DOHH2 (cell line): Measurements from ENCODE around the gene SLC35B4.

Experiments
- H3F3A ChIP-seq: fragments of 200-600 bp; sonication (generic), shearing (Covaris generic); 2 replicates; pipeline ENCODE4 v1.6.0; 2016; ENCODE audit warnings: antibody characterized with exemption, mild to moderate bottlenecking; ENCODE audit not compliant: control insufficient read depth, insufficient read depth
- H3K27ac ChIP-seq: fragments of 200-600 bp; sonication (generic); 2 replicates; pipeline ENCODE4 v1.5.1; 2014; ENCODE audit warnings: low read depth, mild to moderate bottlenecking, low read length, moderate library complexity
- H3K27me3 ChIP-seq: fragments of 200-600 bp; sonication (generic); 2 replicates; pipeline ENCODE4 v1.6.1; 2014; ENCODE audit warnings: mild to moderate bottlenecking, low read length, mixed read lengths; ENCODE audit not compliant: control insufficient read depth
- H3K36me3 ChIP-seq: fragments of 200-600 bp; sonication (generic); 2 replicates; pipeline ENCODE4 v1.6.1; 2014; ENCODE audit warnings: mild to moderate bottlenecking, low read length, moderate library complexity, mixed read lengths; ENCODE audit not compliant: control insufficient read depth
- H3K4me1 ChIP-seq: fragments of 200-600 bp; sonication (generic); 2 replicates; pipeline ENCODE4 v1.6.1; 2014; ENCODE audit warnings: mild to moderate bottlenecking, low read length, mixed read lengths; ENCODE audit not compliant: control insufficient read depth
- H3K4me2 ChIP-seq: fragments of 200-600 bp; sonication (generic); 2 replicates; pipeline ENCODE4 v1.6.0; 2014; ENCODE audit warnings: mild to moderate bottlenecking, low read length, moderate library complexity
- H3K4me3 ChIP-seq: fragments of 200-600 bp; sonication (generic); 2 replicates; pipeline ENCODE4 v1.5.1; 2014; ENCODE audit warnings: mild to moderate bottlenecking, low read length, mixed read lengths
- H3K79me2 ChIP-seq: fragments of 200-600 bp; sonication (generic); 2 replicates; pipeline ENCODE4 v1.6.1; 2014; ENCODE audit warnings: mild to moderate bottlenecking, low read length, mixed read lengths; ENCODE audit not compliant: control insufficient read depth
- H3K9me2 ChIP-seq: fragments of 200-600 bp; sonication (generic); replicated peaks from 2 replicates; pipeline ENCODE4 v1.6.1; 2014; ENCODE audit warnings: mild to moderate bottlenecking, low read length, mixed read lengths; ENCODE audit not compliant: control insufficient read depth
- H3K9me3 ChIP-seq: fragments of 200-600 bp; sonication (generic); 2 replicates; pipeline ENCODE4 v1.6.1; 2014; ENCODE audit warnings: antibody characterized with exemption, low read length, mixed read lengths; ENCODE audit not compliant: control insufficient read depth, insufficient read depth
- H4K20me1 ChIP-seq: fragments of 200-600 bp; sonication (generic); 2 replicates; pipeline ENCODE4 v1.6.0; 2014; ENCODE audit warnings: low read depth, mild to moderate bottlenecking, antibody characterized with exemption, low read length, moderate library complexity; ENCODE audit not compliant: control insufficient read depth, insufficient read depth
- EZH2phosphoT487 ChIP-seq: fragments of 200-600 bp; sonication (generic); IDR thresholded peaks from 2 replicates; pipeline ENCODE4 v1.6.1; 2017; ENCODE audit warnings: borderline replicate concordance, mild to moderate bottlenecking, antibody characterized with exemption, low read length, moderate library complexity, mixed read lengths
- TF ChIP-seq, protein P1 (sequence below): fragments of 200-600 bp; sonication (generic); IDR thresholded peaks from one replicate; pipeline ENCODE4 v1.5.1; 2014; ENCODE audit warnings: antibody characterized with exemption, mild to moderate bottlenecking, low read depth, low read length; ENCODE audit not compliant: poor library complexity, severe bottlenecking

Gene SLC35B4

DNA sequence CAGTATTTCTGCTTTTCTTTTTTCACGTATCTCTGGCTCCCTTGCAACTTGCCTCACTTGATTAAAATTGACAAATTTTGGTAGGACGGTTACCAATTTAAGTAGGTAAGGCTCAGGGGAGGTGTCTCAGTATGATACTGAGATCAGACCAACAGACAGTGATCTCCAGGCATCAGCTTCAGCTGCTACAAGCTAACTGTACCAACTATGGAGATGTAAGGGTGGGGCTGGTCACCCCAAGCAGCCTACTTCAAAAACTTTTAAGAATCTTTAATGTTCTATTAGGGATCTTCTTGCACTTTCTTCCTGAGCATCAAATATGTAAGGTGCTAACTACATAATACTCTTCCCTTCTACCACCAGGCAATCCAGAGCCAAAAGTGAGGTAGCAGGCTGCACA is 26.9 kb downstream of the SLC35B4 start:
- Histone ChIP-seq H3K9me2 (no peaks in the 10 kb centered on the region), H4K20me1 (no peaks in the 10 kb centered on the region), H3K4me1 (peaks cover 17% of the 10 kb centered on the region), H3K9me3 (no peaks in the 10 kb centered on the region), H3K36me3 (peaks cover 27% of the 10 kb centered on the region), H3K27ac (no peak overlapping the region), H3K4me2 (no peak overlapping the region), H3K79me2 (no peaks in the 10 kb centered on the region), H3K4me3 (no peak overlapping the region), H3F3A (no peaks in the 10 kb centered on the region), H3K27me3 (peaks cover 2% of the 10 kb centered on the region; the same call in 1 of the 2 replicates)
- TF ChIP-seq, protein P1, sequence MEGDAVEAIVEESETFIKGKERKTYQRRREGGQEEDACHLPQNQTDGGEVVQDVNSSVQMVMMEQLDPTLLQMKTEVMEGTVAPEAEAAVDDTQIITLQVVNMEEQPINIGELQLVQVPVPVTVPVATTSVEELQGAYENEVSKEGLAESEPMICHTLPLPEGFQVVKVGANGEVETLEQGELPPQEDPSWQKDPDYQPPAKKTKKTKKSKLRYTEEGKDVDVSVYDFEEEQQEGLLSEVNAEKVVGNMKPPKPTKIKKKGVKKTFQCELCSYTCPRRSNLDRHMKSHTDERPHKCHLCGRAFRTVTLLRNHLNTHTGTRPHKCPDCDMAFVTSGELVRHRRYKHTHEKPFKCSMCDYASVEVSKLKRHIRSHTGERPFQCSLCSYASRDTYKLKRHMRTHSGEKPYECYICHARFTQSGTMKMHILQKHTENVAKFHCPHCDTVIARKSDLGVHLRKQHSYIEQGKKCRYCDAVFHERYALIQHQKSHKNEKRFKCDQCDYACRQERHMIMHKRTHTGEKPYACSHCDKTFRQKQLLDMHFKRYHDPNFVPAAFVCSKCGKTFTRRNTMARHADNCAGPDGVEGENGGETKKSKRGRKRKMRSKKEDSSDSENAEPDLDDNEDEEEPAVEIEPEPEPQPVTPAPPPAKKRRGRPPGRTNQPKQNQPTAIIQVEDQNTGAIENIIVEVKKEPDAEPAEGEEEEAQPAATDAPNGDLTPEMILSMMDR: no peak

DNA sequence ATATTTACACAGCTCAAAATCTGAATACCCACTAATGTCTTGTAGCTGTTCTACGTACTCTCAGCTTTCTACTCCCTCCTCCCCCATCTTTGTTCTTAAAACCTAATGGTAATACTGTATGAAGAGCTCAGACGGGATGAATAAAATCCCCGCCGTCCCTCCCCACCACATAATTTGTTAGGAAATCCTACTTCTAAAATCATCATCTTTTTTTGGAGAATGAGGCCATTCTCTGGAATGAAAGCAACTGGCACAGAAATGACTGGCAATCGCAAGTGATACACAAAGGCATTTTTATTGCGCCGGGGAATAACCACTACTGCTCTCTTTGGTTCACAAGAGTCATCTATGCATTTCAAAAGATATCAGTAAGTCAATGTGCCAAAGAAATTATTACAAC is 27.3 kb downstream of the SLC35B4 start:
- H3K9me3 ChIP-seq: no peaks in the 10 kb centered on the region
- H3K4me2 ChIP-seq: no peak overlapping the region
- H3K27ac ChIP-seq: no peak overlapping the region
- peaks cover 5% of the 10 kb centered on the region; the same call in 1 of the 2 replicates for H3K27me3 ChIP-seq
- no peaks in the 10 kb centered on the region for H3K9me2 ChIP-seq
- no peaks in the 10 kb centered on the region for H3K79me2 ChIP-seq
- peaks cover 17% of the 10 kb centered on the region for H3K4me1 ChIP-seq
- no peak overlapping the region for H3K4me3 ChIP-seq
- TF ChIP-seq EZH2phosphoT487: no peak
- TF ChIP-seq, protein P1: no peak
- no peaks in the 10 kb centered on the region for H3F3A ChIP-seq
- peaks cover 23% of the 10 kb centered on the region for H3K36me3 ChIP-seq
- no peaks in the 10 kb centered on the region for H4K20me1 ChIP-seq

DNA sequence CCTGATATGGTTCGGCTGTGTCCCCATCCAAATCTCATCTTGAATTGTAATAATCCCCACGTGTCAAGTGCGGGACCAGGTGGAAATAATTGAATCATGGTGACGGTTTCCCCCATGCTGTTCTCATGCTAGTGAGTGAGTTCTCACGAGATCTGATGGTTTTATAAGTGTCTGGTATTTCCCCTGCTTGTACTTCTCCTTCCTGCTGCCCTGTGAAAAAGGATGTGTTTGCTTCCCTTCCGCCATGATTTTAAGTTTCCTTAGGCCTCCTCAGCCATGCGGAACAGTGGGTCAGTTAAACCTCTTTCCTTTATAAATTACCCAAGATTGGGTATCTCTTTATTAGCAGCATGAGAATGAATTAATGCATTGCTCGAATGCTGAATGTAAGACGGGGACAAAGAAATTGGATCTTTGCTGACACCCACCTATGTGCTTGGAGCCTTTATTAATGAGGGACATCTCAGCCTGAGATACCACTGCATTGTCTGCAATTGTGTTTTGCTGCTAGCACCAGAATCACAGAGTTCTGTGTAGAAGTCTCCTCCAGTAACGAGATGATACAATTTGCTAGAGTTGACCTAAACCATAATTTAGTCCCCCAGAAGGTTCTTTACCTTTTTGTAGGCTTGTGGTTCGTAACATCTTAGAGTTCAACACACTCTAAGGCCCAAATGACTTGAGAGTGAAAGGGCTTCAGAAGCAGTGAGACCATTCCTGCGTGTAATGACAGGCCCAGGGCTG is 28.6 kb downstream of the SLC35B4 start:
- peaks cover 13% of the 10 kb centered on the region for H3K36me3 ChIP-seq
- no peaks in the 10 kb centered on the region for H3K79me2 ChIP-seq
- no peak overlapping the region for H3K4me3 ChIP-seq
- H3K4me2 ChIP-seq: no peak overlapping the region
- H3K9me3 ChIP-seq: no peaks in the 10 kb centered on the region
- no peaks in the 10 kb centered on the region for H3K9me2 ChIP-seq
- H3K27me3 ChIP-seq: peaks cover 5% of the 10 kb centered on the region; the same call in 1 of the 2 replicates
- H4K20me1 ChIP-seq: no peaks in the 10 kb centered on the region
- H3K27ac ChIP-seq: no peak overlapping the region
- TF ChIP-seq, protein P1: no peak
- no peak for TF ChIP-seq EZH2phosphoT487
- peaks cover 10% of the 10 kb centered on the region for H3K4me1 ChIP-seq
- no peaks in the 10 kb centered on the region for H3F3A ChIP-seq
